Forelimb muscle (tissue), 1 donor: ENCODE results near the gene THAP7. TPM values are rescaled to one million over a fixed set of nuclear protein-coding genes. Genes with fewer than 3 reads are reported as not detected.

ENCODE experiments used
- polyA plus RNA-seq: library from polyadenylated mRNA; unstranded; fragments of 120-200 nt; gene quantifications from one replicate; pipeline ENCODE4 v1.2.1, GENCODE V29; 2013; ENCODE audit not compliant: insufficient read length

THAP7 gene
- polyA plus RNA-seq, 1 donor: 15.5 TPM

Other genes with a start within 250 kb of the THAP7 start
- gene SERPIND1, start 228.0 kb downstream of the THAP7 start, polyA plus RNA-seq: not detected
- 30.3 TPM for gene PI4KA, start 143.3 kb downstream of the THAP7 start, polyA plus RNA-seq
- 18.0 TPM for gene SNAP29, start 143.1 kb downstream of the THAP7 start, polyA plus RNA-seq
- gene CRKL, start 84.7 kb downstream of the THAP7 start, polyA plus RNA-seq: 41.5 TPM
- gene AIFM3, start 34.9 kb downstream of the THAP7 start, polyA plus RNA-seq: 0.19 TPM
- gene LZTR1, start 19.8 kb downstream of the THAP7 start, polyA plus RNA-seq: 32.6 TPM
- gene P2RX6, start 13.0 kb upstream of the THAP7 start, polyA plus RNA-seq: 26.5 TPM
- 0.81 TPM for gene SLC7A4, start 30.4 kb upstream of the THAP7 start, polyA plus RNA-seq
- gene LRRC74B, start 43.8 kb upstream of the THAP7 start, polyA plus RNA-seq: 0.18 TPM